Ovary (tissue), 3 donors: ENCODE data around the gene PRF1.

ENCODE experiments used
- CTCF ChIP-seq, 3 donors: fragments of 450-650 bp in 2 of 3; fragments of 200-600 bp in 1 of 3; IDR thresholded peaks; one replicate each; pipeline versions ENCODE4 v1.5.1 to v1.8.0; 2016 to 2022; ENCODE audit warnings: antibody characterized with exemption in 3 of 3, mild to moderate bottlenecking in 1 of 3
- EP300 ChIP-seq: sonication (generic); formaldehyde crosslinking; IDR thresholded peaks from one replicate; pipeline ENCODE4 v1.6.1; 2017; ENCODE audit warnings: antibody characterized with exemption
- POLR2A ChIP-seq: fragments of 450-650 bp; IDR thresholded peaks from one replicate; pipeline ENCODE4 v1.6.1; 2017; ENCODE audit warnings: antibody characterized with exemption, mild to moderate bottlenecking, moderate library complexity
- donor health status: DM: no; HTN: no; CAD: no.

DNA sequence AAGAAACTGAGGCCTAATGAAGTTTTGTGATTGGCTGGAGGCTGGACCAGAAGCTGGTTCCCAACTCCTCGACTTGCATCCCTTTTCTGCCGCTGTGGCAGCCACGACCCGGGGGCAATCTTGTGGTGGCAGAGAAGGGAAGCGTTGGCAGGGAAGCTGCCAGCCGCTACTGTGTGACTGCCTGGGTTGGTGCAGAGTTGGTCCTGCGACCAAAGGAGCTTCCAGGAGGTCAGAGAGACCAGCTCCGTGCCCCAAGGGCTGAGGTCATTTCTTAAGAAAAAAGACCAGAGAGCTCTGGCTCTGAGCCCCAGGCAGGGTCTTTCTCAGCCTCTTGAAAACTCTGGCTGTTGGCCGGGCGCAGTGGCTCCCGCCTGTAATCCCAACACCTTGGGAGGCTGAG is 47.2 kb downstream of the PRF1 start:
- TF ChIP-seq CTCF (IDR thresholded peaks at IDR 0.05) (no peak), EP300 (no peak), POLR2A (no peak)
